Measurements from ENCODE around the gene EDIL3.

The EDIL3 gene

GRCh38 chr5:84292788-84293653 is 91.7 kb downstream of the EDIL3 start:
- Histone ChIP-seq H3K9me3 (ENCODE audit: control insufficient read depth, low read depth, low read length) (no peaks in the 10 kb centered on the region), H3K9ac (ENCODE audit: low read length) (no peak overlapping the region), H3K27ac (ENCODE audit: low read length) (no peak overlapping the region), H3K4me1 (ENCODE audit: control insufficient read depth, low read depth, low read length) (no peaks in the 10 kb centered on the region), H3K36me3 (ENCODE audit: control insufficient read depth, low read depth, low read length) (no peaks in the 10 kb centered on the region), H3K4me3 (ENCODE audit: low read length) (no peak overlapping the region), H3K27me3 (ENCODE audit: control insufficient read depth, insufficient read depth, low read length) (no peaks in the 10 kb centered on the region)

- Histone ChIP-seq H3K9ac (ENCODE audit: low read length) (no peak overlapping the region), H3K36me3 (ENCODE audit: control insufficient read depth, low read depth, low read length) (no peaks in the 10 kb centered on the region), H3K4me1 (ENCODE audit: control insufficient read depth, low read depth, low read length) (no peaks in the 10 kb centered on the region), H3K9me3 (ENCODE audit: control insufficient read depth, low read depth, low read length) (no peaks in the 10 kb centered on the region), H3K27ac (ENCODE audit: low read length) (no peak overlapping the region), H3K4me3 (ENCODE audit: low read length) (no peak overlapping the region), H3K27me3 (ENCODE audit: control insufficient read depth, insufficient read depth, low read length) (no peaks in the 10 kb centered on the region)
These were observed 92.6 kb downstream of the EDIL3 start for GRCh38 chr5:84292000-84292642.

DNA sequence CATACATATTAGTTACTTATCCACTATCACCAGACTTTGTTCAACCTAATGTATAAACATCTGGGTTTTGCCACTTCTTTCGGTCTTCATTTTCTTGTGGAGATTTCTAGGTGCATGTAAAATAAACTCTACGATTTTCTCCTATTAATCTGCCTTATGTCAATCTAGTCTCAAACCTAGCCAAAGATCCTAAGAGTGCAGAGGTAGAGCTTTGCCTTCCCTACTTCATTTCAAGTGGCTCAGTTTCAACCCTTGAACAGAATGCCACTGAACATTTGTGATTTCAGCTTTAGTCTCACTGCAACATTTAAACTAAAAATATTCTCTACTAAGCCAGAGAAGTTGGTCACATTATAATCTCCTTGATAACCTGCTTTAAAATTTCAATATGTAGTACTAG is 94.0 kb downstream of the EDIL3 start:
- no peaks in the 10 kb centered on the region for H3K4me1 ChIP-seq (ENCODE audit: control insufficient read depth, low read depth, low read length)
- H3K9ac ChIP-seq (ENCODE audit: low read length), result no peak overlapping the region
- no peaks in the 10 kb centered on the region for H3K36me3 ChIP-seq (ENCODE audit: control insufficient read depth, low read depth, low read length)
- no peak overlapping the region for H3K27ac ChIP-seq (ENCODE audit: low read length)
- H3K4me3 ChIP-seq (ENCODE audit: low read length), result no peak overlapping the region
- no peaks in the 10 kb centered on the region for H3K27me3 ChIP-seq (ENCODE audit: control insufficient read depth, insufficient read depth, low read length)
- H3K9me3 ChIP-seq (ENCODE audit: control insufficient read depth, low read depth, low read length), result no peaks in the 10 kb centered on the region

GRCh38 chr5:84290161-84290560 is 94.5 kb downstream of the EDIL3 start:
- Histone ChIP-seq H3K9ac (ENCODE audit: low read length) (no peak overlapping the region), H3K27me3 (ENCODE audit: control insufficient read depth, insufficient read depth, low read length) (no peaks in the 10 kb centered on the region), H3K4me1 (ENCODE audit: control insufficient read depth, low read depth, low read length) (no peaks in the 10 kb centered on the region), H3K4me3 (ENCODE audit: low read length) (no peak overlapping the region), H3K36me3 (ENCODE audit: control insufficient read depth, low read depth, low read length) (no peaks in the 10 kb centered on the region), H3K27ac (ENCODE audit: low read length) (no peak overlapping the region), H3K9me3 (ENCODE audit: control insufficient read depth, low read depth, low read length) (no peaks in the 10 kb centered on the region)

DNA sequence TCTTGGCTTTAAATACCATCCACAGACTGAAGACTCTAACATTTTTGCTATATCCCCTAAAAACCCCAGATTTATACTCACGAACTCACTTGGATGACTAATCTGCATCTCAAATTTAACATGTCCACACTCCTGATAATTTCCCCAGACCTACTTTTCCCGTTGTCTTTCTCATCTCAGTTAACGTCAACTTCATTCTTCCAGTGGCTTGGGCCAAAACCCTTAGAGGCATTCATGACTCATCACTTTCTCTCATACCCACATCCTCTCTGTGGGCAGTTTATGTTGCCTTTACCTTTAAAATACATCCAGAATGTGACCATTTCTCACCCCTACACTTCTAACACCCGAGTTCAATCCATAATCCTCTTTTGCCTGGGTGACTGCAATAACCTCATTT is 96.7 kb downstream of the EDIL3 start:
- Histone ChIP-seq H3K27ac (ENCODE audit: low read length) (no peak overlapping the region), H3K9ac (ENCODE audit: low read length) (no peak overlapping the region), H3K4me1 (ENCODE audit: control insufficient read depth, low read depth, low read length) (no peaks in the 10 kb centered on the region), H3K4me3 (ENCODE audit: low read length) (no peak overlapping the region), H3K9me3 (ENCODE audit: control insufficient read depth, low read depth, low read length) (no peaks in the 10 kb centered on the region), H3K27me3 (ENCODE audit: control insufficient read depth, insufficient read depth, low read length) (no peaks in the 10 kb centered on the region), H3K36me3 (ENCODE audit: control insufficient read depth, low read depth, low read length) (no peaks in the 10 kb centered on the region)

GRCh38 chr5:84286662-84287061 is 98.0 kb downstream of the EDIL3 start:
- H3K27me3 ChIP-seq (ENCODE audit: control insufficient read depth, insufficient read depth, low read length), result no peaks in the 10 kb centered on the region
- no peak overlapping the region for H3K9ac ChIP-seq (ENCODE audit: low read length)
- H3K9me3 ChIP-seq (ENCODE audit: control insufficient read depth, low read depth, low read length), result no peaks in the 10 kb centered on the region
- no peaks in the 10 kb centered on the region for H3K36me3 ChIP-seq (ENCODE audit: control insufficient read depth, low read depth, low read length)
- H3K4me3 ChIP-seq (ENCODE audit: low read length), result no peak overlapping the region
- no peaks in the 10 kb centered on the region for H3K4me1 ChIP-seq (ENCODE audit: control insufficient read depth, low read depth, low read length)
- H3K27ac ChIP-seq (ENCODE audit: low read length), result no peak overlapping the region

- Histone ChIP-seq H3K9me3 (ENCODE audit: control insufficient read depth, low read depth, low read length) (no peaks in the 10 kb centered on the region), H3K4me1 (ENCODE audit: control insufficient read depth, low read depth, low read length) (no peaks in the 10 kb centered on the region), H3K4me3 (ENCODE audit: low read length) (no peak overlapping the region), H3K9ac (ENCODE audit: low read length) (no peak overlapping the region), H3K36me3 (ENCODE audit: control insufficient read depth, low read depth, low read length) (no peaks in the 10 kb centered on the region), H3K27me3 (ENCODE audit: control insufficient read depth, insufficient read depth, low read length) (no peaks in the 10 kb centered on the region), H3K27ac (ENCODE audit: low read length) (no peak overlapping the region)
These were observed 98.7 kb downstream of the EDIL3 start for GRCh38 chr5:84285641-84286637.

DNA sequence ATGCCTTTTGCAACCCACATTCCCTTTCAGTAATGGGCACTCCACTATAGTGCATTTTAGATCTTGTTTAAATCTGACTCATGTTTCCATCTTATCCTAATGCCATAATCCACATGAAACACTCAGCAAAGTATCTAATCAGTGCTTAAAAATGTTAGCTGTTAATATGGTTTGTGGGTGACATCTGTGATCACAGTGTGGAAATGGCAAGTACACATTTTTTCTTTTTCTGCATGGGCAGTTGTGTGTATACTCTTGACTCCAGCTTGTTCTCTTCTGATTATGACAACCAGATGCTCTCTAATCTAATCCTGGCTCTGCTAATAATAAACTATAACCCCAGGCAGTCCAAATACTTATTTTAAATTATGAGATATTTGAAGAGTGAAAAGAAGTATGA is 103.3 kb downstream of the EDIL3 start:
- Histone ChIP-seq H3K4me3 (ENCODE audit: low read length) (no peak overlapping the region), H3K9me3 (ENCODE audit: control insufficient read depth, low read depth, low read length) (no peaks in the 10 kb centered on the region), H3K27me3 (ENCODE audit: control insufficient read depth, insufficient read depth, low read length) (no peaks in the 10 kb centered on the region), H3K27ac (ENCODE audit: low read length) (no peak overlapping the region), H3K9ac (ENCODE audit: low read length) (no peak overlapping the region), H3K36me3 (ENCODE audit: control insufficient read depth, low read depth, low read length) (no peaks in the 10 kb centered on the region), H3K4me1 (ENCODE audit: control insufficient read depth, low read depth, low read length) (no peaks in the 10 kb centered on the region)

GRCh38 chr5:84279234-84279633 is 105.4 kb downstream of the EDIL3 start:
- Histone ChIP-seq H3K4me1 (ENCODE audit: control insufficient read depth, low read depth, low read length) (no peaks in the 10 kb centered on the region), H3K9ac (ENCODE audit: low read length) (no peak overlapping the region), H3K27me3 (ENCODE audit: control insufficient read depth, insufficient read depth, low read length) (no peaks in the 10 kb centered on the region), H3K36me3 (ENCODE audit: control insufficient read depth, low read depth, low read length) (no peaks in the 10 kb centered on the region), H3K9me3 (ENCODE audit: control insufficient read depth, low read depth, low read length) (no peaks in the 10 kb centered on the region), H3K4me3 (ENCODE audit: low read length) (no peak overlapping the region), H3K27ac (ENCODE audit: low read length) (no peak overlapping the region)

DNA sequence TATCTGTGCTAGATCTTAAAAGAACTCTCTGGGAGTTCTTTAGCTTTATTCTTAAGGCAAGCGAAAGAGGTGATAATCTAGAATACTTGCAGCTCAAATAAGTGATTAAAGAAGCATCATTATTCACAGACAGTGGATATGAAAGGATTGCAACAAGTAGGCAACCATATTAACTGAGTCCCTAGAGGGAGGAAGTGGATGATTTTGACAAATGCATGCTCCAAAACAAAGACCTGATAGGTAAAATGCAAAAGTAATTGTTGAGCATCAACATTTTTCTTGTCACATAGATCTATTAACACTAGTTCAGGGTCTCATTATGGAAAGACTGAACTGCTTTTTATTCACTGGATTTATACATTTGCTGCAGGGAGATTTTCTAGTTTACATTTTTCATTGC is 109.1 kb downstream of the EDIL3 start:
- H3K4me3 ChIP-seq (ENCODE audit: low read length), result no peak overlapping the region
- H3K4me1 ChIP-seq (ENCODE audit: control insufficient read depth, low read depth, low read length), result peaks cover 8% of the 10 kb centered on the region
- H3K27ac ChIP-seq (ENCODE audit: low read length), result no peak overlapping the region
- no peaks in the 10 kb centered on the region for H3K27me3 ChIP-seq (ENCODE audit: control insufficient read depth, insufficient read depth, low read length)
- H3K36me3 ChIP-seq (ENCODE audit: control insufficient read depth, low read depth, low read length), result no peaks in the 10 kb centered on the region
- no peaks in the 10 kb centered on the region for H3K9me3 ChIP-seq (ENCODE audit: control insufficient read depth, low read depth, low read length)
- no peak overlapping the region for H3K9ac ChIP-seq (ENCODE audit: low read length)

All from iPS-18a (cell line).